Colonic mucosa (tissue), 4 donors: ENCODE results near the gene FRAT1. TPM values are rescaled to one million over a fixed set of nuclear protein-coding genes. Genes with fewer than 3 reads are reported as not detected.

Source experiments
- DNase-seq: peaks from one replicate; pipeline ENCODE4 v3.0.0-alpha.2; 2020
- H3K27ac ChIP-seq: fragments of 200-600 bp; one replicate; pipeline ENCODE4 v1.8.0; 2021
- H3K27me3 ChIP-seq: fragments of 200-600 bp; one replicate; pipeline ENCODE4 v1.8.0; 2021
- H3K36me3 ChIP-seq: fragments of 200-600 bp; one replicate; pipeline ENCODE4 v1.8.0; 2021
- H3K4me1 ChIP-seq: fragments of 200-600 bp; one replicate; pipeline ENCODE4 v1.8.0; 2021; ENCODE audit warnings: mild to moderate bottlenecking
- H3K4me3 ChIP-seq: fragments of 200-600 bp; one replicate; pipeline ENCODE4 v1.8.0; 2021
- H3K9ac ChIP-seq, 2 donors: one replicate each; pipeline ENCODE4 v1.7.0; 2013; ENCODE audit warnings: control low read depth in 2 of 2, low read depth in 2 of 2, low read length in 2 of 2
- H3K9me3 ChIP-seq: fragments of 200-600 bp; one replicate; pipeline ENCODE4 v1.8.0; 2021
- intact Hi-C: fragments of 100-400 bp; cut with DNase I; formaldehyde crosslinking; loops from one replicate; pipeline ENCODE4 v1.14.1; 2022
- total RNA-seq, 2 donors: library from RNA; stranded (reverse); fragmentation: NEBNext Ultra II Directional in 1 of 2; extraction: Animal tissue kit (Norgen Biotek cat#: 25700) in 1 of 2; gene quantifications; one replicate each; pipeline ENCODE4 v1.2.1, GENCODE V29; 2021
- TF ChIP-seq, protein P1 (sequence below): fragments of 200-600 bp; IDR thresholded peaks from one replicate; pipeline ENCODE4 v1.8.0; 2022; ENCODE audit warnings: antibody characterized with exemption, mild to moderate bottlenecking
- donor health status: healthy.
- donor health status: DM: no; HTN: no; CAD: no.
- donor health status: DM: no; HTN: no; CAD: no.

The FRAT1 gene
- total RNA-seq, 2 donors from 2014 or later = 5.0 to 6.1 TPM

GRCh38 chr10:97323501-97323900 lies 4.4 kb downstream of the FRAT1 start:
- H3K27ac ChIP-seq = no peak overlapping the region
- no peak for DNase-seq
- TF ChIP-seq, protein P1, sequence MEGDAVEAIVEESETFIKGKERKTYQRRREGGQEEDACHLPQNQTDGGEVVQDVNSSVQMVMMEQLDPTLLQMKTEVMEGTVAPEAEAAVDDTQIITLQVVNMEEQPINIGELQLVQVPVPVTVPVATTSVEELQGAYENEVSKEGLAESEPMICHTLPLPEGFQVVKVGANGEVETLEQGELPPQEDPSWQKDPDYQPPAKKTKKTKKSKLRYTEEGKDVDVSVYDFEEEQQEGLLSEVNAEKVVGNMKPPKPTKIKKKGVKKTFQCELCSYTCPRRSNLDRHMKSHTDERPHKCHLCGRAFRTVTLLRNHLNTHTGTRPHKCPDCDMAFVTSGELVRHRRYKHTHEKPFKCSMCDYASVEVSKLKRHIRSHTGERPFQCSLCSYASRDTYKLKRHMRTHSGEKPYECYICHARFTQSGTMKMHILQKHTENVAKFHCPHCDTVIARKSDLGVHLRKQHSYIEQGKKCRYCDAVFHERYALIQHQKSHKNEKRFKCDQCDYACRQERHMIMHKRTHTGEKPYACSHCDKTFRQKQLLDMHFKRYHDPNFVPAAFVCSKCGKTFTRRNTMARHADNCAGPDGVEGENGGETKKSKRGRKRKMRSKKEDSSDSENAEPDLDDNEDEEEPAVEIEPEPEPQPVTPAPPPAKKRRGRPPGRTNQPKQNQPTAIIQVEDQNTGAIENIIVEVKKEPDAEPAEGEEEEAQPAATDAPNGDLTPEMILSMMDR = no peak
- intact Hi-C loops = no loop called here
- no peak overlapping the region for H3K9ac ChIP-seq
- H3K27me3 ChIP-seq = no peaks in the 10 kb centered on the region
- no peaks in the 10 kb centered on the region for H3K9me3 ChIP-seq
- H3K36me3 ChIP-seq = no peaks in the 10 kb centered on the region
- H3K4me1 ChIP-seq = peaks cover 3% of the 10 kb centered on the region
- no peak overlapping the region for H3K4me3 ChIP-seq

DNA sequence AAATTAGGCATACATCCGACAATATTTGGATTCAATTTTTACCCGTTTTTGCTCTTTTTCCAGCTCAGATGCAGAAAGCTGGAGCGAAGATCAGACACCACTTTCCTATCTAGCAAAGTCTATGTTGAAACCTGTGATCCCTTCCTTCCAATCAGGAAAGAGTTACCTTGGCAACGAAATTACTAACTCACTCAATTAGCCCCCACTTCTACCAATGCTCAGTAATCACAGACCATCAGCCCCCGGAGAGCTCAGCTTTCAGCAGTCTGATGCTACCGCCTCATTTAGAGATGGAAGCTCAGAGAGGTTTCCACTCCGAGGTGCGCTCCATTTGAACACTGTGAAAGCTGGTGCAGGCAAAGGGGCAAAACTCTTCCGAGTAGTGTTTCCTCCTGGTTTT lies 6.7 kb downstream of the FRAT1 start:
- DNase-seq = no peak
- Histone ChIP-seq H3K27ac (no peak overlapping the region), H3K27me3 (no peaks in the 10 kb centered on the region), H3K9ac (no peak overlapping the region), H3K9me3 (no peaks in the 10 kb centered on the region), H3K4me1 (peaks cover 3% of the 10 kb centered on the region), H3K36me3 (no peaks in the 10 kb centered on the region), H3K4me3 (no peak overlapping the region)
- TF ChIP-seq, protein P1 = no peak
- intact Hi-C loops = no loop called here

- DNase-seq = peak; percentile 34
- H3K4me3 ChIP-seq = no peak overlapping the region
- no peaks in the 10 kb centered on the region for H3K9me3 ChIP-seq
- H3K27me3 ChIP-seq = no peaks in the 10 kb centered on the region
- no peaks in the 10 kb centered on the region for H3K36me3 ChIP-seq
- peaks cover 8% of the 10 kb centered on the region for H3K4me1 ChIP-seq
- TF ChIP-seq, protein P1 = no peak
- intact Hi-C loops = no loop called here
- peak overlapping the region; percentile 62 for H3K27ac ChIP-seq
- peak overlapping the region in 1 of 2 donors; percentile 55 for H3K9ac ChIP-seq
These were observed 8.6 kb downstream of the FRAT1 start for GRCh38 chr10:97327348-97328294.

- no peaks in the 10 kb centered on the region for H3K36me3 ChIP-seq
- no peak for DNase-seq
- H3K9ac ChIP-seq = peak overlapping the region in 1 of 2 donors; percentile 55
- H3K27ac ChIP-seq = peak overlapping the region; percentile 62
- TF ChIP-seq, protein P1 = no peak
- peaks cover 8% of the 10 kb centered on the region for H3K4me1 ChIP-seq
- intact Hi-C loops = no loop called here
- no peaks in the 10 kb centered on the region for H3K9me3 ChIP-seq
- H3K27me3 ChIP-seq = no peaks in the 10 kb centered on the region
- no peak overlapping the region for H3K4me3 ChIP-seq
These were observed 9.8 kb downstream of the FRAT1 start for GRCh38 chr10:97328646-97329453.

DNA sequence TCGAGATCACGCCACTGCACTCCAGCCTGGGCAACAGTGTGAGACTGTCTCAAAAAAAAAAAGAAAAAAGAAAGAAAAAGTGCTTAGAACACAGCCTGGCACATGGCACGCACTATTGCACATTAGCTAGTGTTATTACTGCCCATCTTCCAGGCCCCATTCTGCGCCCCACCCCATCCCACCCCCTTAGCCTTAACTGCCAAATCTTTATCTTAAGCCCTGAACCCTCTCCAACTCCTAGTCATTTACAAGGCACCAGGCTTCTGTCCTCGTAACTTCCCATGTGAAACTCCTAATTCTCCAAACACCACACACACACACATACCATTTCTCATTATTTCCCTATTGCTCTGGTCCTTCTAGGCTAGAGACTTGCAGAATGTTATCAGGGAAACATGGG lies 10.7 kb downstream of the FRAT1 start:
- H3K4me1 ChIP-seq = peaks cover 8% of the 10 kb centered on the region
- H3K36me3 ChIP-seq = no peaks in the 10 kb centered on the region
- H3K27me3 ChIP-seq = no peaks in the 10 kb centered on the region
- H3K4me3 ChIP-seq = no peak overlapping the region
- TF ChIP-seq, protein P1 = no peak
- DNase-seq = no peak
- H3K27ac ChIP-seq = no peak overlapping the region
- peak overlapping the region in 1 of 2 donors; percentile 13 for H3K9ac ChIP-seq
- no peaks in the 10 kb centered on the region for H3K9me3 ChIP-seq
- intact Hi-C loops = loop anchor here (5.0 kb wide), 2 partner anchors 37 to 52 kb away; partner anchors contain the start of gene ARHGAP19
